GM21447 (cell line): Measurements from ENCODE around the gene TEX19.

Experiments
- ATAC-seq: cut with Tn5 transposase; IDR thresholded peaks from one replicate; pipeline ENCODE4 v1.9.1; 2021; ENCODE audit not compliant: unreplicated experiment

Gene TEX19, protein sequence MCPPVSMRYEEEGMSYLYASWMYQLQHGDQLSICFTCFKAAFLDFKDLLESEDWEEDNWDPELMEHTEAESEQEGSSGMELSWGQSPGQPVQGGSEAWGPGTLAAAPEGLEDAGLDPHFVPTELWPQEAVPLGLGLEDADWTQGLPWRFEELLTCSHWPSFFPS

DNA sequence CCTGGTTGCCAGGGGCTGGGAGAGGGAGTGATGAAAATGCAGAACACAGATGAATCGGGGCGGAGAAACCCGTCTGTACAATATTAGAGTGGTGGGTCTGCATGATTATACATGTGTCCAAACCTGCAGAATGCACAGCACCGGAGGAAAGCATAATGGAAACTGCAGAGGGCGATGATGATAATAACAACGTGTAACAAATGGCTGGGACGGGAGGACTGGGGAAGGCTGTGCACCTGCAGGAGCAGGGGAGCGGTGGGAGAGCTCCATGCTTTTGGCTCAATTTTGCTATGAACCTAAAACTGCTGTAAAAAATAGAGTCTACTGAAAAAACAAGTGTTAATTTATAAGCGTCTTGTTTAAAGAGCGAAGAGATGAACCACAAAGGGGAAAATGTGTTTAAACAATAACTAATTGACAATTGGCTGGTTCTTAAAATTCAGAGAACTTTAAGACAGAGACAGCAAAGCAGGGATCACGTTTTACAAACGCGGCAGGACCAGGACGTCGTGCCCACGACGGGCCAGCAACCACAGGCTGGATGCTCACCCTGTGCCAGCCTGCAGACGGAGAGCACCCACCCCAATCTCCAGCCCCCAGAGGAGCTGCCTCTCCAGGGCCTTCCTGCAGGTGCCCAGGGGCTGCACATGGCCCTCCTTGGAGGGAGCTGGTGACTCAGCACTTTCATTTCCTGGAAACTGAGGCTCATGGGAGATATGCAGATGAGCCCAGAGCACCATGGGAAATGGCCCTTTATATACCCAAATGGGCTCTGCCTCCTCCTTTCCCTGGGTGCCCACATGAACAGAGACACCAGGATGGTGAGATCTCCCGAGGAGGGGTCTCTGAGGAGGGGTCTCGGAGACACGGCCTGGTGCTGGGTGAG, at the start of gene TEX19:
Gene TEX19, plus strand, starts transcription at position 783 of the 886 bp plus-strand sequence. CDS start 2,904 bp downstream, outside the sequence.
- ATAC-seq = no peak

DNA sequence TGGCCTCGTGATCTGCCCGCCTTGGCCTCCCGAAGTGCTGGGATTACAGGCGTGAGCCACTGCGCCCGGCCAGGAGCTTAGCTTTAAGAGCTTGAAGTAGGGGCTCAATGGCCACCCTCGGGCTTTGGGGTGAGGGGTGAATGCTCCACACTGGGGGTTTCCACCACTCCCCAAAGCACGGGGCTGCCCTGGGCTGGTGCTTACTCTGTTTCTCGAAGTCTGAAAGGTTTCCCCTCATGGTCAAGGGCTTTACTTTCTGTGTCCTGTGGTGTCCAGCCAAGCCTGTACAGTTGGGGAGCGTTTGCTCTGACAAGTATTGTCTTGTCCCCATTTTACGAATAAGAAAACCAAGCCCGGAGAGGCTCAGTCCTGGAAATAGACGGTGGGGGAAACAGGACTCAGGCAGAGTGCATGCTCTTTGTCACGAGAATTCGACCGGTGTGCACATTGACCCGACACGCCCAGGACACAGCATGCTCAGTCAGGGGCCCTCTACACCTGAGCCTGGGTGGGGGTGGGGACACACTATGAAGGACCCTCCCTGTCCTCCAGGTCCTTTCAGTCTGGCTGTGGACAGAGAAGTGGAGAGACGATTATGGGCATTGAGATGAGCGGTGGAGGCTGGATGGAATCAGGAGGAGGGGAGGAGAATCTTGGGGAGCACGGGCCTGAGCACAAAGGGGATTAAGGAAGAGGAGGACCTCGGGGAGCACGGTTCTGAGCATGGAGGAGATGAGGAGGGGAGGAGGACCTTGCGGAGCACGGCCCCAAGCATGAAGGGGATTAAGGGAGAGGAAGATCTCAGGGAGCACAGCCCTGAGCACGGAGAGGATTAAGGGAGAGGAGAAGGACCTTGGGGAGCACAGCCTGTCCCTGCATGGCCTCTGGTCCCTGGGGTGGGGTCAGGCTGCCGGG, 49.1 kb upstream of the TEX19 start:
- no peak for ATAC-seq

DNA sequence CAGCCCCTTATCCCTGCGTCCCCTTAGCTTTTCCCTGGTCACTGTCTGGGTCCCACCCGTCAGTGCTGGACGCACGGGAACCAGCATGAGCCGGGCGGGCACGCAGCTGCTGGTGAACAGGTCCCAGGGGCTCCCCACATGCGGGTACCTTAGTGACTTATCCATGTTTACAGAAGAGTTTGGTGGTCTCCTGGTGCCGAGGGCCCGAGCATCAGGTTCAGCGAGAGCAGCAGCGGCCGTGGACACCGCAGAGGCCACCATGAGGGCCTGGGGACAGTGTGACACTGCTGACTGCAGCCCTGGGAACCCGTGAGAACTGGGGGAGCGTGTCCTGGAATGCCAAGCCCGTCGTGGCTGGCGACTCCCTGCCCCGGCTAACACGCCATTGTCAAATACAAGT, 48.2 kb upstream of the TEX19 start:
- ATAC-seq = no peak

DNA sequence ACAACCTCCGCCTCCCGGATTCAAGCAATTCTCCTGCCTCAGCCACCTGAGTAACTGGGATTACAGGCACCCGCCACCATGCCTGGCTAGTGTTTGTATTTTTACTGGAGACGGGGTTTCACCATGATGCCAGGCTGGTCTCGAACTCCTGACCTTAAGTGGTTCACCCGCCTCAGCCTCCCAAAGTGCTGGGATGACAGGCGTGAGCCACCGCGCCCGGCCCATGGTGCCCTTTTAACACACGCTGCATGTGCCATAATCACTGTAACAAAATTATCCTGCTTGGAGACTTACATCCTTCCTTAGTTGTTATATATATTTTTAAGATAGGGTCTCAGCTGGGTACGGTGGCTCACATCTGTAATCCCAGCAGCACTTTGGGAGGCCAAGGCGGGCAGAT, 47.1 kb upstream of the TEX19 start:
- no peak for ATAC-seq

DNA sequence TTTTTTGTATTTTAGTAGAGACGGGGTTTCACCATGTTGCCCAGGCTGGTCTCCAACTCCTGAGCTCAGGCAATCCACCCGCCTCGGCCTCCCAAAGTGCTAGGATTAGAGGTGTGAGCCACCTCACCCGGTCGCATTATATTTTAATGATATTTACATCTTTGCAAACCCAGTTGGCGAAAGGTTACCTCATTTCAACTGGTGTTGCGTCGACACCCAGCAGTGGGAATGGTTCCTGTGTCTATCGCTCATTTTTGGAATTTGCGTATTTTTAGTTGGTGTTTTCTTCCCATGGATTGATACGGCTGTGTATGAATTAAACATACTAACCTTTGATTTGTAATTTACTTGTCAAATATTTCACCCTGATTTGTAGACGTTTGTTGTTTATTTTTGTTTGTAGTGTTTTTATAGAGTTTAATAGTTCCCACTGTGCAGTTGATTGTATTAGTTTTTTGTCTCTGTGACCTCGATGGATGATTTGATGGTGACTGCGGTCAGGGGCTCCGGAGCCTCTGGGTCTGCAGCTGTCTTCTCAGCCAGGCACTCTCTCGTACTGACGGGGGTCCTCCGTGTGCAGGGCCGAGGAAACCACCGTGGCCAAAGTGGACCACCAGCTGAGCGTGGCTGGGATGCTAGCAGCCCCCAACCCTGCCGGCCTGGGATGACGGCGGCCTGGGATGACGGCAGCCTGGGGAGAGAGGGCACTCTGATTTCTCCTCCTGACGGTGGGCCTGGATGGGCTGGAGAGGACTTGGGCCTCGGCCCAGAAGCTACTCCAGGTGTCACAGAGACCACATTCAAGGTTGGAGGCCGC, 45.6 kb upstream of the TEX19 start:
- ATAC-seq = no peak

DNA sequence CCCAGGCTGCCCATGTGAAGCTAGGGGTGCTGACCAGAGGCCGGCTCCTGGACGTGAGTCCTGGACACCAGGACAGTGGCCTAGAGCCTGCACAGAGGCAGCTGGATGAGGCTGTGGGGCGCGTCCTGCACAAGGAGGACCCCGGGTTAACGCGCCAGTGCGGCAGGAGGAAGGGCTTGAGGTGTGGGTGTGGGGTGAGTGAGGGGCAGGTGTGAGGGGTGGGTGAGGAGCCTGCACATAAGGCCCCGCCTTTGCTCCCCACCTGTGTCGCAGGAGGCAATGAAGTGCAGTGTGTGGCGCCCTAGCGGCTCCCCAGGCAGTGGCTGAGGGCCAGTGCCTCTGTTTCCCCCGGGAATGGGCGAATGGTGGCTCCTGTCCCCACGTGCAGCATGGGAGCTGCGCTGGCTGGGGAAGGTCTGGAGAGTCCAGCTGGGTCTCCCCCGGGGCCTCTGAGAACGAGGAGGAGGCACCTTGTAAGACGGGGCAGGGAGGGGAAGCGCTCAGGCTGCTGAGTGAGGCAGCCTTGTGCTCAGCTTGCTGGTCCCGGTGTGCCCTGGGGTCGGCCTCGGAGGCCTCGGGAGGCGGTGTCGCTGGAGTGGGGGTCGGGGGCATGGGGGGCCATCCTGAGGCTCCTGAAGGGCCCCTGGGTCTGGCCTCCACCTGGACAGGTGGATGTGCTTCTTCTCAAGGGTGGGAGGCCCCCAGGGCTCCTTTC, 44.9 kb upstream of the TEX19 start:
- ATAC-seq = no peak

DNA sequence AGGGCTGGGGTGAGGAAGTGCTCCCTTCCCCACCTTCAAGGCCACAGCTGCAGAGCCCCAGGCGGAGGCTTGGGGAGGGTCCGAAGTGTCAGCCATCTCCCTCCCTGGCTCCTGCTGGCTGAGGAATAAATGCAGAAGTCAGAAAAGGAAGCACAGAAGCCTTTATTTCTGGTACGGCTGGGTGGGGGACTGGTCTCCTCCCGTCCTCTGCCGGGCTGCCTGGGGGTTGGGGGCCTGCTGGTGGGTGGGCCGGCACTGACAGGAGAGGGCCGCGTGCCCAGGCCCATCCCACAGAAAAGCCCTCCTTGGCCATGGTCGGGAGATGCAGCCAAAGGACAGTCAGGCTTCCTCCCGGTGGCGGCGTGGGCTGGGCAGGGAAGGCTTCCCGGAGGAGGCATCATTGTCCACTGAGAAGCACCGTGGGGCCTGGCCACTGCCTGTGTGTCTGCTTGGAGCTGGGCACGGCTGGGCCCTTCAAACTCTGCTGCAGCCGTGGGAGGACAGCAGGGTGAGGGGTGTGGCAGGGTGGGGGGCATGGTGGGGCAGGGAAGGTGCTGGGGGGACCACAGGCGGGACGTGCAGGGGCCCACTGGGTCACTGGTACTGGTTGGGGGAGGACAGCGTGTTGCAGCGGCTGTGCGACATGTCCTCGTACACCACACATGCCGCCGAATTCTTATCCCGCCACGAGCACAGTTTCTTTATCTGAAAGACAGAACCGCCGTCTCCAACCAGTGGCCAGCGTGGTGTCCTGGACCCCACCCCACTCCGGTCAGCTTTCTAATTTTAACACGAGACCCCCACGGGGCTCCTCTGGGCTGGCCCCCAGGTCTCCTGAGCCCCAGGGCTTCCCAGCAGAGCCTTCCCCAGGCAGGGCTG, 44.1 kb upstream of the TEX19 start:
- ATAC-seq = no peak

DNA sequence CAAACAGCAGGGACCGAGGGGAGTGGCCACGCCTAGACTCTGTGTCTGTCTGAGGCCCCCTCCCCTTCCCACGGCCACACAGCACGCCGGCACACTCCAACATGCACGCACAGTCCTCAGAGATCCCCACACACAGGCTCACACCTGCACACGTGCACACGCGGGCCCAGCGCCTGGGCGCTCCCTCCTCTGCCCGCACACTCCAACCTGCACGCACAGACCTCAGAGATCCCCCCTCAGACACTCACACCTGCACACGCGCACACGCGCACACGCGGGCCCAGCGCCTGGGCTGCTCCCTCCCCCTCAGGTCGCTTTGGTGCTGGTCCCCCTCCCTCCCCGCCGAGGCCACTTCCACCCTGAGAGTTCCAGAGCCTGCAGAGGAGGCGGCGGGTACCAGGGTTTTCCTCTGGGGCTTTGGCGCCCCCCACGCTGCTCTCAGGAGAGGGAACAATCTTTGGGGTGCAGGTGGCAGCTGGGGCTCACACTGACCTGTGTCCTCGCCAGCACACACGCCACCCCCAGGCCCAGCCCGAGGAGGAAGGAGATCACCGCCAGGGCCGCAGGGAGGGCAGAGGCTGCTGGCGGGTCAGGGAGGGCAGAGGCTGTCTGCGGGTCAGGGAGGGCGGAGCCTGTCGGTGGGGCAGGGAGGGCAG, 43.2 kb upstream of the TEX19 start:
- no peak for ATAC-seq

DNA sequence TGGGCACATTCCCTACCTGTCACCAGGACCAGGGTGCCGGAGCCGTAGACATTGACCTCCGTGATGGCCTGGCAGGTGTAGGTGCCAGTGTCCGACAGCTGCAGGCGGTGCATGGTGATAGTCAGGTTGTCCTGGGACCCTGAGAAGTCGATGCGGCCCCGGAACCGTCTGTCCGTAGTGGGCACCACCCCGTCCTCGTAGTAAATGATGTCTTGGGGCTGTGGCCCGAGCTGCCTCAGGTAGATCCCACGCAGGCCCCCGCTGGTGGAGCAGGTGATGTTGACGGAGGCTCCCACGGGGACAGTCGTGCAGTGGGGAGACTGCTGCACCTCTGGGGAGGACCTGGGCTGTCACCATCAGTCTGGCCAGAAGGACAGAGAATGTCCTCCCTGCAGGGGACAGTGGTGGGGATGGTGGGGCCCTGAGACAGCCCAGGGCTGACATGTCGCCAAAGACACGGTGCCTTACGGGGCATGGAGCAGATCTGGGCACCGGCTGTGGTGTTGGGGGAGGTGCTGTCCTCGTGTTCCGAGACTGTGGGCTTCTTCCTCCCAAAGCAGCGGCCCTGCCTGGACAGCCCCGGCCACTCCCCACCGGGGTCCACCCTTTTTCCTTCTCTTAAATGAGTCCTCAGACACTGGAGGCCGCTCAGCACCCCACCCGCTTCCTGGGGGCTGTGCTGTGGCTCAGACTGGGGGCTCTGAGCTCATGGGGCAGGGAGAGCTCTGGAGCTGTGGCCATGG, 42.2 kb upstream of the TEX19 start:
- ATAC-seq = no peak

DNA sequence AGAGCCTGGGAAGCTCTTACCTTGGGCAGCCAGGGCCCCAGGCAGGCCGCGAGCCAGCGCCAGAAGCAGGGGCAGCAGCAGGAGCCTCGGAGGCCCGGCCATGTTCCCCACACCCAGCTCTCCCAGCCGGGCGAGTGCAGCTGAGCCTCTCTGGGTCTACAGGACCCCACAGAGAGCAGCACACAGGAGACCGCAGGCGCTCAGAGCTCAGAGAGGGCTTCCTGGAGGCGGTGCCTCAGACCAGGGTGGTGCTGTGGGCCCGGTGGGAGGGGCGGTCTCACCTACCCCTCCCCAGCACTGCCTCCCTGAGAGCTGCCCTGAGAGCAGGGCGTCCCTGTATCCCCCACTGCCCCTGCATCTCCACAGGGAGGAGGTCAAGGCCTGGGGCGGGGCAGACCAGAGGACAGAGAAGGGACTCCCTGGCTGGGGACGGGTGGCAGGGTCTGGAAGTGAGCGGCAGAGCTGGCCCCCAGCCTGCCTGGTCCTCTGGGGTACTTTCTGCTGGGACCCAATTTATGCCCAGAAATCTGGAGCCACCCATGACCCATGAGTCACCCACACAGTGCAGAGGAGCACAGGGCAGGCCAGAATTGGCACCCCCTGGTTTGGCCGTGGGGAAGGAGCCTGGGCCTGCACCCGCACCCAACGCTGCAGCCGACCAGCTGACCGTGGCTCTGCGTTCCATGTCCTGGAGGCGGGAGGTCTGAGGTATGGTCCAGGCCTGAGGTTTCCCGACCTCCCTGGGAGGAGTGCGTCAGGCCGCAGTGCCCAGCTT, 41.5 kb upstream of the TEX19 start, which contains the start of gene CD7:
Gene CD7, minus strand, starts transcription at position 215 of the 775 bp plus-strand sequence. Its CDS starts 113 bp downstream, at position 102.
- no peak for ATAC-seq

DNA sequence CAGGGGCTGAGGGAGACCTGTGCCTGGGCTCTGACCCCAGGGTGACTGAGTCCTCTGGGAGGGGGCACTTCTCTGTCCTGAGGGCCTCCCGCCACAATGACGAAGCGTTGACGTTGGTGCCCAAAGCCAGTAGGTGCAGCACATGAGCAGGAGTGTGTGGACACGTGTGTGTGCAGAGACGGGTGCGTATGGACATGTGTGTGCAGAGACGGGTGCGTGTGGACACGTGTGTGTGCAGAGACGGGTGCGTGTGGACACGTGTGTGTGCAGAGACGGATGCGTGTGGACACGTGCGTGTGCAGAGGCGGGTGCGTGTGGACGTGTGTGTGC, 40.9 kb upstream of the TEX19 start:
- no peak for ATAC-seq

DNA sequence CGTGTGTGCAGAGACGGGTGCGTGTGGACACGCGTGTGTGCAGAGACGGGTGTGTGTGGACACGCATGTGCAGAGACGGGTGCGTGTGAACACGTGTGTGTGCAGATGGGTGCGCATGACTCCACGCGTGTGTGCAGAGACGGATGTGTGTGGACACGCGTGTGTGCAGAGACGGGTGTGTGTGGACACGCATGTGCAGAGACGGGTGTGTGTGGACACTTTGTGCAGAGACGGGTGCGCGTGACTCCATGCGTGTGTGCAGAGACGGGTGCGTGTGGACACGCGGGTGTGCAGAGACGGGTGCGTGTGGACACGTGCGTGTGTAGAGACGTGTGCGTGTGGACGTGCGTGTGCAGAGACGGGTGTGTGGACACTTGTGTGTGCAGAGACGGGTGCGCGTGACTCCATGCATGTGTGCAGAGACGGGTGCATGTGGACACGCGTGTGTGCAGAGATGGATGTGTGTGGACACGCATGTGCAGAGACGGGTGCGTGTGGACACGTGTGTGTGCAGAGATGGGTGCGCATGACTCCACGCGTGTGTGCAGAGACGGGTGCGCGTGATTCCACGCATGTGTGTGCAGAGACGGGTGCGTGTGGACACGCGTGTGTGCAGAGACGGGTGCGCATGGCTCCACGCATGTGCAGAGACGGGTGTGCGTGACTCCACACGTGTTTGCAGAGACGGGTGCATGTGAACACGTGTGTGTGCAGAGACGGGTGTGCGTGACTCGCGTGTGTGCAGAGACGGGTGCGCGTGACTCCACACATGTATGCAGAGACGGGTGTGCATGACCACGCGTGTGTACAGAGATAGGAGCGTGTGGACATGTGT, 40.1 kb upstream of the TEX19 start:
- no peak for ATAC-seq

DNA sequence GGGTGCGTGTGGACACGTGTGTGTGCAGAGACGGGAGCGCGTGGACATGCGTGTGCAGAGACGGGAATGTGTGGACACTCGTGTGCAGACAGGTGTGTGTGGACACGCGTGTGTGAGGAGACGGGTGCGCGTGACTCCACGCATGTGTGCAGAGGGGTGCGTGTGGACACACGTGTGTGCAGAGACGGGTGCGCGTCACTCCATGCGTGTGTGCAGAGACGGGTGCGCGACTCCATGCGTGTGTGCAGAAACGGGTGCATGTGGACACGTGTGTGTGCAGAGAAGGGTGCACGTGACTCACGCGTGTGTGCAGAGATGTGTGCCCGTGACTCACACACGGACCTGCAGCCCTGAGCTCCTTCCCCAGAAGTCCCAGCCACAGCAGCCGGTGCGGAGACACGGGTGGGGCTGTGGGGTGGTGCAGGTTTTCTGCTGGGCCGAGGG, 39.4 kb upstream of the TEX19 start:
- no peak for ATAC-seq

DNA sequence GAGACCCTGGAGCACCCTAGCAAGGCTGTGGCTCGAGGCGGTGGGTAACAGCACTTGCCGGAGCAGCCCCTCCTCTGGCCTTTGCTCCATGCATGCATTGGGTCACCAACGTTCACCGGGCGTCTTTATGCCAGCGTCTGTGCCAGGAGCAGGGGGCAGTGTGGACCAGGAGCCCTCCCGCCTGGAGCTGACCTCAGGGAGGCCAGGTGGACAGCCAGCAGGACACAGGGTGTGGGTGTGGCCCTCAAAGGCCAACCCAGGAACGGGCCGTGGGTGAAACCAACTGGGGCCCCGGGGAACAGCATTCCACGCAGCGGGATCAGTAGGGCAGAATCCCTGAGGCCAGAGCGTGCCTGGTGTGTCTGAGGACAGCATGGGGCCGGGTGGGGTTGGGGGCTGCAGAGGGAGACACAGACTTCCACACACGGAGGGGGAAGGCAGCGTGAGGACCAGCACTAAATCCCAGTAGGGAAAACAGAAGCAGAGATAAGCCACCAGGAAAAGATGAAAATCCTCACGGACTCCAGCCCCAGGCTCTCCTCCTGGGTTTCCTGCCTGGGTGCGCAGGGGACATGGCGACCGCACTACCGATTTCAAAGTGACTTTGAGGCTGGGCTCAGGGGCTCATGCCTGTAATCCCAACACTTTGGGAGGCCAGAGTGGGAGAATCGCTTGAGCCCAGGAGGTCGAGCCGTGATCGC, 38.8 kb upstream of the TEX19 start:
- ATAC-seq = no peak
